ENCODE data around the gene ERFL. TPM values are rescaled to one million over a fixed set of nuclear protein-coding genes. Genes with fewer than 3 reads are reported as not detected.

ERFL gene
- total RNA-seq, 2 donors from 2014 or later: not detected

GRCh38 chr19:41907994-41908615, 20.1 kb downstream of the ERFL start:
- H3K4me1 ChIP-seq: peaks cover 0 to 6% of the 10 kb centered on the region in 2 donors
- no peak for TF ChIP-seq CTCF (IDR thresholded peaks at IDR 0.05)
- H3K4me3 ChIP-seq: no peak overlapping the region
- DNase-seq (ENCODE audit: low spot score): no peak
- H3K27me3 ChIP-seq: peaks cover 0 to 10% of the 10 kb centered on the region in 2 donors
- H3K27ac ChIP-seq: no peak overlapping the region
- no peaks in the 10 kb centered on the region for H3K9me3 ChIP-seq
- H3K36me3 ChIP-seq: peaks cover 39% of the 10 kb centered on the region

- no peak overlapping the region for H3K4me3 ChIP-seq
- H3K27ac ChIP-seq: no peak overlapping the region
- H3K9me3 ChIP-seq: no peaks in the 10 kb centered on the region
- H3K27me3 ChIP-seq: peaks cover 0 to 1% of the 10 kb centered on the region in 2 donors
- H3K36me3 ChIP-seq: peaks cover 49% of the 10 kb centered on the region
- no peaks in the 10 kb centered on the region for H3K4me1 ChIP-seq
- TF ChIP-seq CTCF (IDR thresholded peaks at IDR 0.05): no peak
- DNase-seq (ENCODE audit: low spot score): no peak
Observed at GRCh38 chr19:41906916-41907680, 21.2 kb downstream of the ERFL start.

GRCh38 chr19:41906271-41906670, 22.0 kb downstream of the ERFL start:
- H3K4me3 ChIP-seq: no peak overlapping the region
- H3K9me3 ChIP-seq: no peaks in the 10 kb centered on the region
- H3K27ac ChIP-seq: no peak overlapping the region
- TF ChIP-seq CTCF (IDR thresholded peaks at IDR 0.05): no peak
- no peaks in the 10 kb centered on the region for H3K4me1 ChIP-seq
- peaks cover 57% of the 10 kb centered on the region for H3K36me3 ChIP-seq
- DNase-seq (ENCODE audit: low spot score): no peak
- H3K27me3 ChIP-seq: no peaks in the 10 kb centered on the region

GRCh38 chr19:41905273-41906002, 22.8 kb downstream of the ERFL start:
- H3K36me3 ChIP-seq: peaks cover 65% of the 10 kb centered on the region
- H3K4me3 ChIP-seq: no peak overlapping the region
- no peak for DNase-seq (ENCODE audit: low spot score)

More at GRCh38 chr19:41905273-41906002, 22.8 kb downstream of the ERFL start:
- TF ChIP-seq CTCF (IDR thresholded peaks at IDR 0.05): no peak
- no peaks in the 10 kb centered on the region for H3K27me3 ChIP-seq
- H3K9me3 ChIP-seq: no peaks in the 10 kb centered on the region
- no peaks in the 10 kb centered on the region for H3K4me1 ChIP-seq
- no peak overlapping the region for H3K27ac ChIP-seq

All from right atrium auricular region (tissue), 2 donors.